ENCODE data around the gene KCTD2. TPM values are rescaled to one million over a fixed set of nuclear protein-coding genes. Genes with fewer than 3 reads are reported as not detected.

The KCTD2 gene
- total and polyA plus RNA-seq, 9 of the 15 experiments (the other 6 are each of a cell fraction or from before 2014, with no cell fraction given): 1.7 to 32.9 (median 15.8) TPM

DNA sequence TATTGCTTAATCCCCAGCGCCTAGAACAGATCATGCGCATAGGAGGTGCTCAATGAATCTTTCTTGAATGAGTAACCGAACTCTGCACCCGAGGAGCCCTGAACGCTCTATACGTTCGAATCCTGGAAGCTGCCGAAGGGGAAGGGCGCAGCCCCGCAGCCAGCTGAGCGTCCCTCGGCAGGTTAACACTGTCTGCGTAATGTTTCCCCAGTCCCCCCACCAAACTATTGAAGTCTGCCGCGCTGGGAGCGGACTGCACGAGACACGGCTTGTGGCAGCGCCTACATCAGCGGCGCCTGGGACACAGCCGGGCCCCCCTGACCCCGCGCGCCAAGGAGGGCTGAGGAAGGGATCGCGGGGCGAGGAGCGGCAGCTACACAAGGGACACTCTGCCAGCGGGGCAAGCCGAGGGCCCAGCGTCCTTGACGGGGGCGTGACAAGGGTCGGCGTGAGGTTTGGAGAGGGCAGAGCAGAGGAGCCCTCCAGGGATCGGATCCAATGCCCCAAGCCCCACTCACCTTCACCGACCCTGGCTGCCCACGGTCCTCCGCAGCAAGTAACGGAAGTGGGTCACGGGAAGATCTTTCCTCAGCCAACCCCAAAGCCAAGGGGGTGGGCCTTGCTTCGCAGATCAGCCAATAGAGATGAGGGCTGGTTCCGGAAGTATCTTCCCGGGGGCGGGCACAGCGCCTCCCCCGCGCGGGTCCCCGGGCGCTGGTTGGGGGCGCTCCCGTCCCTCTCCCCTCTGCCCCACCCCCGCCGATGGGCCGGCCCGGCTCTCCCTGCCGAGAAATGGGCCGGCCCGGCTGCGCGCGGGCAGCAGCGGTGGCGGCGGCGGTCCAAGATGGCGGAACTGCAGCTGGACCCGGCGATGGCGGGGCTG is at the start of gene KCTD2, which contains the start of gene ATP5PD (continued):
- no peak for TF ChIP-seq POU5F1 (IDR thresholded peaks at IDR 0.05; ENCODE audit: borderline replicate concordance, low read depth, low read length, partially characterized antibody)
- TF ChIP-seq EGR1 (conservative IDR thresholded peaks at IDR 0.05): peak; percentile 94
- TF ChIP-seq HNRNPLL (IDR thresholded peaks at IDR 0.05; ENCODE audit: low read depth, low read length, poor library complexity, severe bottlenecking): peak; percentile 35
- TF ChIP-seq POLR2A (conservative IDR thresholded peaks at IDR 0.05): peak; percentile 97
- TF ChIP-seq, protein P1, sequence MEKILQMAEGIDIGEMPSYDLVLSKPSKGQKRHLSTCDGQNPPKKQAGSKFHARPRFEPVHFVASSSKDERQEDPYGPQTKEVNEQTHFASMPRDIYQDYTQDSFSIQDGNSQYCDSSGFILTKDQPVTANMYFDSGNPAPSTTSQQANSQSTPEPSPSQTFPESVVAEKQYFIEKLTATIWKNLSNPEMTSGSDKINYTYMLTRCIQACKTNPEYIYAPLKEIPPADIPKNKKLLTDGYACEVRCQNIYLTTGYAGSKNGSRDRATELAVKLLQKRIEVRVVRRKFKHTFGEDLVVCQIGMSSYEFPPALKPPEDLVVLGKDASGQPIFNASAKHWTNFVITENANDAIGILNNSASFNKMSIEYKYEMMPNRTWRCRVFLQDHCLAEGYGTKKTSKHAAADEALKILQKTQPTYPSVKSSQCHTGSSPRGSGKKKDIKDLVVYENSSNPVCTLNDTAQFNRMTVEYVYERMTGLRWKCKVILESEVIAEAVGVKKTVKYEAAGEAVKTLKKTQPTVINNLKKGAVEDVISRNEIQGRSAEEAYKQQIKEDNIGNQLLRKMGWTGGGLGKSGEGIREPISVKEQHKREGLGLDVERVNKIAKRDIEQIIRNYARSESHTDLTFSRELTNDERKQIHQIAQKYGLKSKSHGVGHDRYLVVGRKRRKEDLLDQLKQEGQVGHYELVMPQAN (IDR thresholded peaks at IDR 0.05; ENCODE audit: borderline replicate concordance): peak; percentile 82
- TF ChIP-seq, protein P2, sequence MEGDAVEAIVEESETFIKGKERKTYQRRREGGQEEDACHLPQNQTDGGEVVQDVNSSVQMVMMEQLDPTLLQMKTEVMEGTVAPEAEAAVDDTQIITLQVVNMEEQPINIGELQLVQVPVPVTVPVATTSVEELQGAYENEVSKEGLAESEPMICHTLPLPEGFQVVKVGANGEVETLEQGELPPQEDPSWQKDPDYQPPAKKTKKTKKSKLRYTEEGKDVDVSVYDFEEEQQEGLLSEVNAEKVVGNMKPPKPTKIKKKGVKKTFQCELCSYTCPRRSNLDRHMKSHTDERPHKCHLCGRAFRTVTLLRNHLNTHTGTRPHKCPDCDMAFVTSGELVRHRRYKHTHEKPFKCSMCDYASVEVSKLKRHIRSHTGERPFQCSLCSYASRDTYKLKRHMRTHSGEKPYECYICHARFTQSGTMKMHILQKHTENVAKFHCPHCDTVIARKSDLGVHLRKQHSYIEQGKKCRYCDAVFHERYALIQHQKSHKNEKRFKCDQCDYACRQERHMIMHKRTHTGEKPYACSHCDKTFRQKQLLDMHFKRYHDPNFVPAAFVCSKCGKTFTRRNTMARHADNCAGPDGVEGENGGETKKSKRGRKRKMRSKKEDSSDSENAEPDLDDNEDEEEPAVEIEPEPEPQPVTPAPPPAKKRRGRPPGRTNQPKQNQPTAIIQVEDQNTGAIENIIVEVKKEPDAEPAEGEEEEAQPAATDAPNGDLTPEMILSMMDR (IDR thresholded peaks at IDR 0.05 in 2 of 3, conservative IDR thresholded peaks at IDR 0.05 in 1 of 3; ENCODE audit: insufficient read depth in 2 of 3, low read depth in 1 of 3, low read length in 3 of 3): peak in 1 of 3 experiments; percentile 13; a peak in 1 of 6 replicates
- TF ChIP-seq, protein P3, sequence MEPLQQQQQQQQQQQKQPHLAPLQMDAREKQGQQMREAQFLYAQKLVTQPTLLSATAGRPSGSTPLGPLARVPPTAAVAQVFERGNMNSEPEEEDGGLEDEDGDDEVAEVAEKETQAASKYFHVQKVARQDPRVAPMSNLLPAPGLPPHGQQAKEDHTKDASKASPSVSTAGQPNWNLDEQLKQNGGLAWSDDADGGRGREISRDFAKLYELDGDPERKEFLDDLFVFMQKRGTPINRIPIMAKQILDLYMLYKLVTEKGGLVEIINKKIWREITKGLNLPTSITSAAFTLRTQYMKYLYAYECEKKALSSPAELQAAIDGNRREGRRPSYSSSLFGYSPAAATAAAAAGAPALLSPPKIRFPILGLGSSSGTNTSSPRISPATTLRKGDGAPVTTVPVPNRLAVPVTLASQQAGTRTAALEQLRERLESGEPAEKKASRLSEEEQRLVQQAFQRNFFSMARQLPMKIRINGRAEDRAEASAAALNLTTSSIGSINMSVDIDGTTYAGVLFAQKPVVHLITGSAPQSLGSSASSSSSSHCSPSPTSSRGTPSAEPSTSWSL (CRISPR knock-in tag; IDR thresholded peaks at IDR 0.05; ENCODE audit: borderline replicate concordance): no peak
- 0 out of 2 replicates have a peak, but pooled peaks have one; percentile 48 for TF ChIP-seq ZNF766 (CRISPR knock-in tag; conservative IDR thresholded peaks at IDR 0.05)
- TF ChIP-seq CBFB (CRISPR knock-in tag; IDR thresholded peaks at IDR 0.05): 0 out of 2 replicates have a peak, but pooled peaks have one; percentile 41
- TF ChIP-seq NRF1 (conservative IDR thresholded peaks at IDR 0.05 in 1 of 2, IDR thresholded peaks at IDR 0.05 in 1 of 2): peak; percentile 75 to 78
- TF ChIP-seq, protein P4, sequence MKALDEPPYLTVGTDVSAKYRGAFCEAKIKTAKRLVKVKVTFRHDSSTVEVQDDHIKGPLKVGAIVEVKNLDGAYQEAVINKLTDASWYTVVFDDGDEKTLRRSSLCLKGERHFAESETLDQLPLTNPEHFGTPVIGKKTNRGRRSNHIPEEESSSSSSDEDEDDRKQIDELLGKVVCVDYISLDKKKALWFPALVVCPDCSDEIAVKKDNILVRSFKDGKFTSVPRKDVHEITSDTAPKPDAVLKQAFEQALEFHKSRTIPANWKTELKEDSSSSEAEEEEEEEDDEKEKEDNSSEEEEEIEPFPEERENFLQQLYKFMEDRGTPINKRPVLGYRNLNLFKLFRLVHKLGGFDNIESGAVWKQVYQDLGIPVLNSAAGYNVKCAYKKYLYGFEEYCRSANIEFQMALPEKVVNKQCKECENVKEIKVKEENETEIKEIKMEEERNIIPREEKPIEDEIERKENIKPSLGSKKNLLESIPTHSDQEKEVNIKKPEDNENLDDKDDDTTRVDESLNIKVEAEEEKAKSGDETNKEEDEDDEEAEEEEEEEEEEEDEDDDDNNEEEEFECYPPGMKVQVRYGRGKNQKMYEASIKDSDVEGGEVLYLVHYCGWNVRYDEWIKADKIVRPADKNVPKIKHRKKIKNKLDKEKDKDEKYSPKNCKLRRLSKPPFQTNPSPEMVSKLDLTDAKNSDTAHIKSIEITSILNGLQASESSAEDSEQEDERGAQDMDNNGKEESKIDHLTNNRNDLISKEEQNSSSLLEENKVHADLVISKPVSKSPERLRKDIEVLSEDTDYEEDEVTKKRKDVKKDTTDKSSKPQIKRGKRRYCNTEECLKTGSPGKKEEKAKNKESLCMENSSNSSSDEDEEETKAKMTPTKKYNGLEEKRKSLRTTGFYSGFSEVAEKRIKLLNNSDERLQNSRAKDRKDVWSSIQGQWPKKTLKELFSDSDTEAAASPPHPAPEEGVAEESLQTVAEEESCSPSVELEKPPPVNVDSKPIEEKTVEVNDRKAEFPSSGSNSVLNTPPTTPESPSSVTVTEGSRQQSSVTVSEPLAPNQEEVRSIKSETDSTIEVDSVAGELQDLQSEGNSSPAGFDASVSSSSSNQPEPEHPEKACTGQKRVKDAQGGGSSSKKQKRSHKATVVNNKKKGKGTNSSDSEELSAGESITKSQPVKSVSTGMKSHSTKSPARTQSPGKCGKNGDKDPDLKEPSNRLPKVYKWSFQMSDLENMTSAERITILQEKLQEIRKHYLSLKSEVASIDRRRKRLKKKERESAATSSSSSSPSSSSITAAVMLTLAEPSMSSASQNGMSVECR (CRISPR knock-in tag; IDR thresholded peaks at IDR 0.05): peak; percentile 65
- TF ChIP-seq ETV5 (CRISPR knock-in tag; IDR thresholded peaks at IDR 0.05; ENCODE audit: low read depth): peak; percentile 80
